ENCODE measurements around the gene P3H2.
A peak's percentile ranks its signal among the peaks of the same experiment; 100 is the strongest.

Gene P3H2

DNA sequence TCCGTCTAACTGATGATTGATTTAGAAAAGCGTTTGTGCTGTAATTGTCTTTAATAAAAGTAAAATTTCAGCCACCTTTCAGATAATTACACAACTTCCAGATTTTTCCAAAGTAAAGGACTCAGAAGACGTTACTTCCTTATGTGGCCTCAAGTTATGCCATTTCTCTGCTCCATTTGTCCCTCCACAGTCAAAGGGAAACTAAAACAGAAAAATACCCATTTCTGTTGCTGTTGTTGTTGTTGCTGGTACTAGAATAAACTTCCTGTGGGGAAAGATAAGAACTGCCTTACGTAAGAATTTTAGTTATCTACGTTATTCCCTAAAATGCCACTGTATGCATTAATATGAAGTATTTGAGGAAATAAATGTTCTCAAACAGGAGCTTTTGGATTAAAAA lies 153.9 kb downstream of the P3H2 start:
- TF ChIP-seq, protein P1, sequence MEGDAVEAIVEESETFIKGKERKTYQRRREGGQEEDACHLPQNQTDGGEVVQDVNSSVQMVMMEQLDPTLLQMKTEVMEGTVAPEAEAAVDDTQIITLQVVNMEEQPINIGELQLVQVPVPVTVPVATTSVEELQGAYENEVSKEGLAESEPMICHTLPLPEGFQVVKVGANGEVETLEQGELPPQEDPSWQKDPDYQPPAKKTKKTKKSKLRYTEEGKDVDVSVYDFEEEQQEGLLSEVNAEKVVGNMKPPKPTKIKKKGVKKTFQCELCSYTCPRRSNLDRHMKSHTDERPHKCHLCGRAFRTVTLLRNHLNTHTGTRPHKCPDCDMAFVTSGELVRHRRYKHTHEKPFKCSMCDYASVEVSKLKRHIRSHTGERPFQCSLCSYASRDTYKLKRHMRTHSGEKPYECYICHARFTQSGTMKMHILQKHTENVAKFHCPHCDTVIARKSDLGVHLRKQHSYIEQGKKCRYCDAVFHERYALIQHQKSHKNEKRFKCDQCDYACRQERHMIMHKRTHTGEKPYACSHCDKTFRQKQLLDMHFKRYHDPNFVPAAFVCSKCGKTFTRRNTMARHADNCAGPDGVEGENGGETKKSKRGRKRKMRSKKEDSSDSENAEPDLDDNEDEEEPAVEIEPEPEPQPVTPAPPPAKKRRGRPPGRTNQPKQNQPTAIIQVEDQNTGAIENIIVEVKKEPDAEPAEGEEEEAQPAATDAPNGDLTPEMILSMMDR (IDR thresholded peaks at IDR 0.05) = no peak

DNA sequence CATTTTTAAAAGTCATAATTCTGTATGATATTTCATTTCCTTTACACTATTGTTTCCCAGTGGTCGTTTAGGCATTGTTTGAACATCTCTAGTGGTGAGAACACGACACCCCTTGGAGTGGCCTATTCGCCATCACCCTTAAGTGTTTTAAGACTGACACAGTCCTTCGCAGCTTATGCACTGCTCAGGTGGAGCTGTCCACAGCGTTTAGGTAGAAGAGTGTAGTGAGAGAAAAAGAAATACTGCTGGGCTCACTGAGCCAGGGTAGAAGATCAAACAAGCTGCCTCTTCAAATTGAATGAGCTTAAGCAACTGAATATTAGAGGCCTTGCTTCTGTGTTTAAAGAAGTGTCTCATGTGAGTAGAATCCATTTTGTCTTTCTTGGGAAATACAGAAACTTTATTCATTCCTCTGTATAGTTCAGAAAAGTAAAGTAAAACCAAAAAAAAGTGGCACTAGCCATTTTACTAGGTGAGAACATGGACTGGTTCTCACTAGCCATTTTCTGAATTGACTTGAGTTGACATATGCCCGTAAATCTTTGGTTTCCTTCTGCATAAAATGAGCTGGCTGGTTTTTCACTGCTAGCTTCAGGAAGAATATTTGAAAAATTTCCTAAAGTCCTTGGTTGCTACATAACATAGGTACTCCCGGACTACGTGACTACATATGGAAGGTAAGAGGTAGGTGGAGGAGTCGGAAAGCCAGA lies 155.9 kb downstream of the P3H2 start:
- TF ChIP-seq, protein P1 (IDR thresholded peaks at IDR 0.05) = no peak

DNA sequence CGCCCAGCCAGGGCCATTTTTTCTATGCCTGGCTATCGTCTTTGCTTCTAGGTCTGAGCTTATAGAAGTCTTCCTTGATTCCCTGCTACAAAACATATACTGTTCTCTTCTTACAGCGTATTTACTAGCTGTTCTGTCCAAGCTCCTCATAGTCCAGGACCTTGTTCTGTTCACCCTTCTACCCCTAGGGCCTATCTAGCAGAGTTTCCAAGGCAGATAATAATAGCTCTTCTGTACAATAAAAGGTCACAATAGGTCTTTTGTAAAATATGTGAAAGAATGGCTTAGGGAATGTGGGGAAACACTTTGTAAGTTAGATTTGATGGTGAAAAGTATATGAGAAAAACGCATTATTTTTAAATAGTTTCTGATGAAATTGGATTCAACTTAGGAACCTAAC lies 158.2 kb downstream of the P3H2 start:
- TF ChIP-seq, protein P1 (IDR thresholded peaks at IDR 0.05) = no peak

DNA sequence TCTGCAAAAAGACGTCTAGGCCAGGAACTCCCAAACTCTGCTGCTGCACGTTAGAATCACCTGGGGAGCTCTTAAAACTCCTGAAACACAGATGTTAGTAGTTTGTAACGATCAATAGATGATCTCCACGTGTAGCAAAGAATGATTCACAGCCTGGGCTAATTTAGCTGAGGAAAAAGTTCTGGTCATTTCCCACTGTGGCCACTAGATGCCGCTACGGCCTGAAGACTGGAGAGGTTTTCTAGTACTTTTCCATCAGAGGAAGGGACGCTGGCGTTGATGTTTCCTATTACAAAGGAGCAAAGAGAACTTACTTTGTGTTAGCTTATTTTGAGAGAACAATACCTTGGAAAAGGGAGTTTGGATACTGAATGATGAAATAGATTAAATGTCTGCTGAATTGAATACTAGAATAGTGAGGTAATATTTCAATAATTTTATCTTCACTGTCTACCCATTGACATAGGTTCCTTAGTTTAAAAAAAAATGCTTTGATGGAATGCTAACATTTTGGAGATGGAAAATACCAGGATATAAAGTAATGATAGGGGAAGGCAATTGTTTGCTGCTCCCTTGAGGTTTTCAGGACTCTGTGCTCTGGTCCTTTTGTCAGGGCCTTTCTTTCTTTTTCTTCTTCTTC lies 159.1 kb downstream of the P3H2 start:
- TF ChIP-seq, protein P1 (IDR thresholded peaks at IDR 0.05) = peak; percentile 89

DNA sequence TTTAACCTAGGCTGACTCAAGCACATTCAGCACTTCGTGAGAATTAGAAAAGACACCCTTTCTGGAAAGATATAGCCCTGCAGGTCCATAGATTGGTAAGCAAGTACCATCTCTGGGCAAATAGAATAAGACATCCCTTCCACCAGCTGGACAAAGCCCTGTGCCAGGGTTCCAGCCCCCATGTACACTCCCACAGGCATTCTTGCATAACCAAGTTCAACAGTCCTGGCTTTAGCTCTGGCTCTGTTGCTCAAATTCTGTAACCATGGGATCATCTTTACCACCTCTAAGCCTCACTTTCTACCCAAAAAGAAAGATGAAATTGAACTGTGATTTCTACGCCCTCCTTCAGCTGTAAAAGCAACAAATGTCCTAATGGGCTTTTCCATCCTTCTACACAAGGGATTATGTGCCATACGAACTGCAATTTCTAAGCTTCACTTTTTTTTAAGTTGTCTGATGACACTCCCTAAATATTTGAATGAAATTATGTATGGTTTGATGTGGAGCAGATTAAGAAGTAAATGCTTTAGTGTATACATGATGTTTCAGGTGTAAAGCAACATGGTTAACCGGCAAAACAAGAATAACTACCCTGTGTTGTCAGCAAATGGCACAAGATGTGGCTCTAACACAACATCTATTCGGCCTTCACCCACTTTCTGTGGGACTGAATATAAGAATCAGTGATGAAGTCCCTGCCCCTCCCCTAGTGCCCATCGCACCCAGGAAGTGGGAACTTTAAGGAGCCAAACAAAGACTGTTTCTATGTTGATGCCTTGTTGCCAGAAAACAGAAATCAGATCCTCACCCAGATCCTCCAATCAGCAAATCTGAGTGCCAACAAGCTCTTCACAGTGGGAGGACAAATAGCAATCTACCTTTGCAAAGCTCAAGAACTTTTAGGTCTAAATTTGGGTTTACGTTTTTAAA lies 165.7 kb downstream of the P3H2 start:
- TF ChIP-seq, protein P1 (IDR thresholded peaks at IDR 0.05) = no peak

DNA sequence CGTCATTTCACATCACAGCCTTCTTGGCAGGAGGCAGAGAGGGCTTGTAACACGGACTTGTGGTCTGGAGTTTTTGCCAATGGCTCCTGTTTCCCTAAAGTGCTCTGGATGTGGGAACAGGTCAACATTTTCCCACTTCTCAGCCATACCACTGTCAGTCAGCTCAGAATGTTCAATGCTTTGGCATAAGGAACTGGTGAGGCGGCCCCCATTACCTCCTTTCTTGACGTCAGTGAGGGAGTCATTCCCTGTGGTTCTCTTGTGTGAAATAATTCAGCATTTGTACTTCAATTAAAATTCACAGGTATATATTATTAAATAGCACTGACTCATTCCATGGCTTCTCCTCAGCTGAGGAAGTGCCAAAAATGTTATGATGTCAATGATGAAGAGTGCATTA lies 167.1 kb downstream of the P3H2 start:
- TF ChIP-seq, protein P1 (IDR thresholded peaks at IDR 0.05) = no peak

DNA sequence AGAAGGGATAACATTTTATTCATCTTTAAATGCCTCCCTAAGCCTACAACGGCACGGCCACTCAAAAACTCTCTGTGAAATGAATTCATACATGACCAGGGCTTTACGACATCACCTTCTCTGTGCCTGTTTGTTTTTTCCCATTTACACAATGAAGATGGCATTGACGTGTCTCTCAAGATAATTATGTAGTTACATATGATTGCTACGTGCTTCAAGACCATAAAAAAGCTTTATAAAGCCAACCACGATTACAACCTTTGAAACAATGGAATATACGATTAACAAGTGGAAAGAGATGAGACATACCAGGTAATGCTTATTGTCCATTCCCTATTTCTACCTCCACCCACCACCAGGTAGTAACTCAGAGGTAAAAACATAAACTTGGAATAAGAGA lies 168.4 kb downstream of the P3H2 start:
- TF ChIP-seq, protein P1 (IDR thresholded peaks at IDR 0.05) = no peak

Measured in LNCAP (cell line).